Measurements from ENCODE around the gene C1orf87.

C1orf87 gene

GRCh38 chr1:60025552-60025951, 48.0 kb downstream of the C1orf87 start:
- TF ChIP-seq EZH2phosphoT487 (IDR thresholded peaks at IDR 0.05; ENCODE audit: borderline replicate concordance) (no peak), CTCF (conservative IDR thresholded peaks at IDR 0.05; ENCODE audit: low read length) (no peak)
- Histone ChIP-seq H3K79me2 (ENCODE audit: insufficient read depth, low read length) (no peaks in the 10 kb centered on the region), H3K27me3 (ENCODE audit: insufficient read depth, low read length, poor library complexity, severe bottlenecking) (no peaks in the 10 kb centered on the region), H3K36me3 (ENCODE audit: insufficient read depth, low read length) (no peaks in the 10 kb centered on the region), H3K4me3 (ENCODE audit: low read length, poor library complexity, severe bottlenecking) (no peak overlapping the region), H3K4me2 (ENCODE audit: low read depth, low read length, poor library complexity, severe bottlenecking) (no peak overlapping the region), H3K4me1 (ENCODE audit: insufficient read depth, low read length, poor library complexity, severe bottlenecking) (no peaks in the 10 kb centered on the region), H3F3A (ENCODE audit: low read depth) (no peaks in the 10 kb centered on the region), H2AFZ (ENCODE audit: low read length) (no peak overlapping the region), H4K20me1 (ENCODE audit: insufficient read depth, low read length, poor library complexity, severe bottlenecking) (no peaks in the 10 kb centered on the region), H3K9me2 (replicated peaks; ENCODE audit: low read depth, low read length) (no peaks in the 10 kb centered on the region), H3K9ac (ENCODE audit: low read depth, low read length, poor library complexity, severe bottlenecking) (no peak overlapping the region), H3K9me3 (ENCODE audit: insufficient read depth, low read depth, low read length) (no peaks in the 10 kb centered on the region)

GRCh38 chr1:60017508-60018205, 55.9 kb downstream of the C1orf87 start:
- no peaks in the 10 kb centered on the region for H3K4me1 ChIP-seq (ENCODE audit: insufficient read depth, low read length, poor library complexity, severe bottlenecking)
- no peaks in the 10 kb centered on the region for H3K79me2 ChIP-seq (ENCODE audit: insufficient read depth, low read length)
- H3K4me3 ChIP-seq (ENCODE audit: low read length, poor library complexity, severe bottlenecking), result no peak overlapping the region
- H3K4me2 ChIP-seq (ENCODE audit: low read depth, low read length, poor library complexity, severe bottlenecking), result no peak overlapping the region
- H2AFZ ChIP-seq (ENCODE audit: low read length), result no peak overlapping the region
- H3K9ac ChIP-seq (ENCODE audit: low read depth, low read length, poor library complexity, severe bottlenecking), result no peak overlapping the region
- no peaks in the 10 kb centered on the region for H4K20me1 ChIP-seq (ENCODE audit: insufficient read depth, low read length, poor library complexity, severe bottlenecking)
- H3K9me2 ChIP-seq (replicated peaks; ENCODE audit: low read depth, low read length), result no peaks in the 10 kb centered on the region
- H3K36me3 ChIP-seq (ENCODE audit: insufficient read depth, low read length), result no peaks in the 10 kb centered on the region
- H3K27me3 ChIP-seq (ENCODE audit: insufficient read depth, low read length, poor library complexity, severe bottlenecking), result no peaks in the 10 kb centered on the region
- no peaks in the 10 kb centered on the region for H3K9me3 ChIP-seq (ENCODE audit: insufficient read depth, low read depth, low read length)
- TF ChIP-seq CTCF (conservative IDR thresholded peaks at IDR 0.05; ENCODE audit: low read length), result no peak
- no peak for TF ChIP-seq EZH2phosphoT487 (IDR thresholded peaks at IDR 0.05; ENCODE audit: borderline replicate concordance)
- H3F3A ChIP-seq (ENCODE audit: low read depth), result no peaks in the 10 kb centered on the region

- TF ChIP-seq CTCF (conservative IDR thresholded peaks at IDR 0.05; ENCODE audit: low read length), result no peak
- no peak for TF ChIP-seq EZH2phosphoT487 (IDR thresholded peaks at IDR 0.05; ENCODE audit: borderline replicate concordance)
- H3K4me1 ChIP-seq (ENCODE audit: insufficient read depth, low read length, poor library complexity, severe bottlenecking), result no peaks in the 10 kb centered on the region
- no peaks in the 10 kb centered on the region for H3K36me3 ChIP-seq (ENCODE audit: insufficient read depth, low read length)
- H3K27me3 ChIP-seq (ENCODE audit: insufficient read depth, low read length, poor library complexity, severe bottlenecking), result no peaks in the 10 kb centered on the region
- H4K20me1 ChIP-seq (ENCODE audit: insufficient read depth, low read length, poor library complexity, severe bottlenecking), result no peaks in the 10 kb centered on the region
- H3K4me3 ChIP-seq (ENCODE audit: low read length, poor library complexity, severe bottlenecking), result no peak overlapping the region
- no peak overlapping the region for H3K4me2 ChIP-seq (ENCODE audit: low read depth, low read length, poor library complexity, severe bottlenecking)
- no peaks in the 10 kb centered on the region for H3F3A ChIP-seq (ENCODE audit: low read depth)
- no peak overlapping the region for H2AFZ ChIP-seq (ENCODE audit: low read length)
- no peaks in the 10 kb centered on the region for H3K9me3 ChIP-seq (ENCODE audit: insufficient read depth, low read depth, low read length)
- no peaks in the 10 kb centered on the region for H3K9me2 ChIP-seq (replicated peaks; ENCODE audit: low read depth, low read length)
- no peaks in the 10 kb centered on the region for H3K79me2 ChIP-seq (ENCODE audit: insufficient read depth, low read length)
- no peak overlapping the region for H3K9ac ChIP-seq (ENCODE audit: low read depth, low read length, poor library complexity, severe bottlenecking)
Observed at GRCh38 chr1:60010690-60011089, 62.9 kb downstream of the C1orf87 start.
